Panc1 (cell line): ENCODE measurements around the gene TRERF1.

ENCODE experiments used
- POLR2AphosphoS5 ChIP-seq: IDR thresholded peaks from 2 replicates; pipeline ENCODE4 v1.6.1; 2012; ENCODE audit warnings: mild to moderate bottlenecking, low read depth, low read length, moderate library complexity
- TCF7L2 ChIP-seq: IDR thresholded peaks from 2 replicates; pipeline ENCODE4 v1.6.1; 2011; ENCODE audit warnings: mild to moderate bottlenecking, low read depth, low read length, inconsistent platforms
- TF ChIP-seq, protein P1 (sequence below): fragments of 450-650 bp; IDR thresholded peaks from 2 replicates; pipeline ENCODE4 v1.5.1; 2017; ENCODE audit warnings: mild to moderate bottlenecking

DNA sequence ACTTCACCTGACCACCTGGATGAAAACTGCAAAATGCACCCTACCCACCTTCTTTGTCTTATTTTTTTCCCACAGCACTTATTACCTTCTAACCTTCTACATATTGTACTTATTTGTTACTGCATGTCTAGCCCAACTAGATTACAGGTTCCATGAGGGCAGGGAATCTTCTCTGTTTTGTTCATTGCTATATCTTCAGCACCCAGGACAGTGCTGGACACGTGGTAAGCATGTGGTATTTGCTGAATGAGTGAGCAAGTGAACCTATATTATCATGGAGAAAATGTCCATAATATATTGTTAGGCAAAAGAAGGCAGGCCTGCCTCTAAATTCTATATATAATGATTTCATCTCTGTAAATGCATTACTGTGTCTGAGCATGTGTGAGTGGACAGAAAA is 107.0 kb downstream of the TRERF1 start:
- TF ChIP-seq, protein P1, sequence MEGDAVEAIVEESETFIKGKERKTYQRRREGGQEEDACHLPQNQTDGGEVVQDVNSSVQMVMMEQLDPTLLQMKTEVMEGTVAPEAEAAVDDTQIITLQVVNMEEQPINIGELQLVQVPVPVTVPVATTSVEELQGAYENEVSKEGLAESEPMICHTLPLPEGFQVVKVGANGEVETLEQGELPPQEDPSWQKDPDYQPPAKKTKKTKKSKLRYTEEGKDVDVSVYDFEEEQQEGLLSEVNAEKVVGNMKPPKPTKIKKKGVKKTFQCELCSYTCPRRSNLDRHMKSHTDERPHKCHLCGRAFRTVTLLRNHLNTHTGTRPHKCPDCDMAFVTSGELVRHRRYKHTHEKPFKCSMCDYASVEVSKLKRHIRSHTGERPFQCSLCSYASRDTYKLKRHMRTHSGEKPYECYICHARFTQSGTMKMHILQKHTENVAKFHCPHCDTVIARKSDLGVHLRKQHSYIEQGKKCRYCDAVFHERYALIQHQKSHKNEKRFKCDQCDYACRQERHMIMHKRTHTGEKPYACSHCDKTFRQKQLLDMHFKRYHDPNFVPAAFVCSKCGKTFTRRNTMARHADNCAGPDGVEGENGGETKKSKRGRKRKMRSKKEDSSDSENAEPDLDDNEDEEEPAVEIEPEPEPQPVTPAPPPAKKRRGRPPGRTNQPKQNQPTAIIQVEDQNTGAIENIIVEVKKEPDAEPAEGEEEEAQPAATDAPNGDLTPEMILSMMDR: no peak
- TF ChIP-seq POLR2AphosphoS5 (no peak), TCF7L2 (no peak)
